ENCODE data around the gene INAFM2.

The INAFM2 gene

GRCh38 chr15:40328176-40328575 lies 4.7 kb downstream of the INAFM2 start:
- DNase-seq (ENCODE audit: low read depth in 2 of 2), result no peak

- no peak for DNase-seq (ENCODE audit: low read depth in 2 of 2)
These were observed 5.3 kb downstream of the INAFM2 start for GRCh38 chr15:40328751-40329150.

- no peak for DNase-seq (ENCODE audit: low read depth in 2 of 2)
These were observed 6.3 kb downstream of the INAFM2 start for GRCh38 chr15:40329804-40330203.

- DNase-seq (ENCODE audit: low read depth in 2 of 2), result no peak
These were observed 6.9 kb downstream of the INAFM2 start for GRCh38 chr15:40330368-40330836.

GRCh38 chr15:40331026-40331425 lies 7.5 kb downstream of the INAFM2 start:
- no peak for DNase-seq (ENCODE audit: low read depth in 2 of 2)

GRCh38 chr15:40331637-40332036 lies 8.1 kb downstream of the INAFM2 start:
- DNase-seq (ENCODE audit: low read depth in 2 of 2), result no peak

- DNase-seq (ENCODE audit: low read depth in 2 of 2), result no peak
These were observed 8.8 kb downstream of the INAFM2 start for GRCh38 chr15:40332113-40332781.

- no peak for DNase-seq (ENCODE audit: low read depth in 2 of 2)
These were observed 10.5 kb downstream of the INAFM2 start for GRCh38 chr15:40333922-40334492.

- DNase-seq (ENCODE audit: low read depth in 2 of 2), result no peak
These were observed 11.0 kb downstream of the INAFM2 start for GRCh38 chr15:40334541-40334940.

GRCh38 chr15:40334941-40335795 lies 11.7 kb downstream of the INAFM2 start:
- no peak for DNase-seq (ENCODE audit: low read depth in 2 of 2)

- no peak for DNase-seq (ENCODE audit: low read depth in 2 of 2)
These were observed 12.6 kb downstream of the INAFM2 start for GRCh38 chr15:40335938-40336743.

- no peak for DNase-seq (ENCODE audit: low read depth in 2 of 2)
These were observed 13.2 kb downstream of the INAFM2 start for GRCh38 chr15:40336744-40337122.

GRCh38 chr15:40337597-40337996 lies 14.1 kb downstream of the INAFM2 start:
- DNase-seq (ENCODE audit: low read depth in 2 of 2), result no peak

- DNase-seq (ENCODE audit: low read depth in 2 of 2), result peak; percentile 50 to 66
These were observed 14.7 kb downstream of the INAFM2 start for GRCh38 chr15:40338041-40338657.

- no peak for DNase-seq (ENCODE audit: low read depth in 2 of 2)
These were observed 15.6 kb downstream of the INAFM2 start for GRCh38 chr15:40338921-40339620.

- DNase-seq (ENCODE audit: low read depth in 2 of 2), result no peak
These were observed 16.1 kb downstream of the INAFM2 start for GRCh38 chr15:40339621-40339945.

GRCh38 chr15:40340038-40340739 lies 16.7 kb downstream of the INAFM2 start:
- no peak for DNase-seq (ENCODE audit: low read depth in 2 of 2)

- no peak for DNase-seq (ENCODE audit: low read depth in 2 of 2)
These were observed 17.4 kb downstream of the INAFM2 start, which contains the start of gene CCDC9B for GRCh38 chr15:40340740-40341400. CCDC9B (minus strand) TSS chr15:40340939; CDS start chr15:40340819, 120 bp downstream.

GRCh38 chr15:40342416-40343320 lies 19.2 kb downstream of the INAFM2 start:
- no peak for DNase-seq (ENCODE audit: low read depth in 2 of 2)
